ENCODE measurements around the gene C11orf86.

The C11orf86 gene

DNA sequence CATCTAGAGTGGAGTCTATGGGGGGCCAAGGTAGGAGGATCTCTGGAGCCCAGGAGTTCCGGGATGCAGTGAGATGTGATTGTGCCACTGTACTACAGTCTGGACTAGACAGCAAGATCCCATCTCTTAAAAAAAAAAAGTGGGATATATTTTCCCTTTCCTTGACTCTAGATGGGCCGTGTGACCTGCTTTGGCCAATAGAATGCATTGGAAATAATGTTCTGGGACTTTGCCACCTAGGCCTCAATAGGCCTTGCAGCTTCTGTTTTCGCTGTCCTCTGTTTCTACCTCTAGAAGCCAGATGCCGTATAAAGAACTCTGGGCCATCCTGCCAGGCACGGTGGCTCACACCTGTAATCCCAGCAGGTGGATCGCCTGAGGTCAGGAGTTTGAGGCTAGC, 3.6 kb downstream of the C11orf86 start:
- DNase-seq (ENCODE audit: low read depth in 2 of 2) = no peak
- TF ChIP-seq, protein P1, sequence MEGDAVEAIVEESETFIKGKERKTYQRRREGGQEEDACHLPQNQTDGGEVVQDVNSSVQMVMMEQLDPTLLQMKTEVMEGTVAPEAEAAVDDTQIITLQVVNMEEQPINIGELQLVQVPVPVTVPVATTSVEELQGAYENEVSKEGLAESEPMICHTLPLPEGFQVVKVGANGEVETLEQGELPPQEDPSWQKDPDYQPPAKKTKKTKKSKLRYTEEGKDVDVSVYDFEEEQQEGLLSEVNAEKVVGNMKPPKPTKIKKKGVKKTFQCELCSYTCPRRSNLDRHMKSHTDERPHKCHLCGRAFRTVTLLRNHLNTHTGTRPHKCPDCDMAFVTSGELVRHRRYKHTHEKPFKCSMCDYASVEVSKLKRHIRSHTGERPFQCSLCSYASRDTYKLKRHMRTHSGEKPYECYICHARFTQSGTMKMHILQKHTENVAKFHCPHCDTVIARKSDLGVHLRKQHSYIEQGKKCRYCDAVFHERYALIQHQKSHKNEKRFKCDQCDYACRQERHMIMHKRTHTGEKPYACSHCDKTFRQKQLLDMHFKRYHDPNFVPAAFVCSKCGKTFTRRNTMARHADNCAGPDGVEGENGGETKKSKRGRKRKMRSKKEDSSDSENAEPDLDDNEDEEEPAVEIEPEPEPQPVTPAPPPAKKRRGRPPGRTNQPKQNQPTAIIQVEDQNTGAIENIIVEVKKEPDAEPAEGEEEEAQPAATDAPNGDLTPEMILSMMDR (IDR thresholded peaks at IDR 0.05; ENCODE audit: low read depth, low read length) = no peak
- no peak overlapping the region for H3K4me3 ChIP-seq (replicated peaks in 1 of 2; ENCODE audit: low read depth in 2 of 2, low read length in 2 of 2)

DNA sequence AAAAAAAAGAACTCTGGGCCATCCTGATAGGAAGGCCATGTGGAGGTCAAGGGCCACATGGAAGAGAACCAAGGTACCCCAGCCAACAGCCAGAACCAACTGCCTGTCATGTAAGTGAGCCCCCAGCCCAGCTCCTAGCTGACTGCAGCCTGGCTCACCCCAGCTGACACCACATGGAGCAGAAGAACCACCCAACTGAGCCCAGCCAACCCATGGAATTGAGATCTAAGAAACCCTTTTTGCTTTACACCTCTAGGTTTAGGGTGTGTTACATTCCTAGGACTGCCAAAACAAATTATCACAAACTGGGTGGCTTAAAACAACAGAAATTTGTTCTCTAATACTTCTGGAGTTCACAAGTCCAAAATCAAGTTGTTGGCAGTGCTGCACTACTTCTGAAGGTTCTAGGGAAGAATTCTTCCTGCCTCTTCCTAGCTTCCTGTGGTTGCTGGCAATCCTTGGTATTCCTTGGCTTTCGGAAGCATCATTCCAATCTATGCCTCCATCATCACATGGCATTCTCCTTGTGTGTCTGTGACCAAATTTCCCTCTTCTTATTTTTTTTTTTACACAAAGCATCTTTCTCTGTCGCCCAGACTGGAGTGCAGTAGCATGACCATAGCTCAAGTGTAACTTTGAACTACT, 4.4 kb downstream of the C11orf86 start:
- H3K4me3 ChIP-seq (replicated peaks in 1 of 2; ENCODE audit: low read depth in 2 of 2, low read length in 2 of 2) = no peak overlapping the region
- TF ChIP-seq, protein P1 (IDR thresholded peaks at IDR 0.05; ENCODE audit: low read depth, low read length) = no peak
- DNase-seq (ENCODE audit: low read depth in 2 of 2) = peak in 1 of 2 donors; percentile 37

DNA sequence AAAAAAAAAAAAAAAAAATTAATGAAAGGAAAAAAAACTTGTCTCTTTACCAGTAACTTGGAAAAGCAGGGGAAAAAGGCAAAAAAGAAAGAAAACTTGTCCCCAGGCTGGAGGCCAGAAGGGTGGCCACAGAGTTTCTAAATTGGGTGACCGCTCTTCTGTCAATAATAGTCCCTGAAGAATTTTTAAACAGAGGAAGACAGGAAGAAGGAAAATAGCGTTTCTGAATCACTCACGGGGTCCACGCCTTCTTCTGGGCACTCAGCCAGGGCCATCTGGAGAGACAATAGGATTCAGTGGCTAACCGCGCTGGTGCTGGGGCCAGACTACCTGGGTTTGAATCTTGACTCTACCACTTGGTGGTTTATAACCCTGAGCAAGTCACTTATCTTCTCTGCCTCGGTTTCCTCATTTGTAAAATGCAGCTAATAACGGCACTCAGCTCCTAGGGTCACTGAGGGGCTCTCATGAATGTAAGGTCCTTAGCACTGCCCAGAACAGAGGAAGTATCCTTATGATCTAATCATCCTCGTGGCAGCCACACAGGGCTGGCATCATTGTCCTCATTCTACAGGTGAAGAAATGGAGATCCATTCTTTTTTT, 7.0 kb downstream of the C11orf86 start:
- TF ChIP-seq, protein P1 (IDR thresholded peaks at IDR 0.05; ENCODE audit: low read depth, low read length) = no peak
- DNase-seq (ENCODE audit: low read depth in 2 of 2) = peak; percentile 85 to 95
- no peak overlapping the region for H3K4me3 ChIP-seq (replicated peaks in 1 of 2; ENCODE audit: low read depth in 2 of 2, low read length in 2 of 2)

DNA sequence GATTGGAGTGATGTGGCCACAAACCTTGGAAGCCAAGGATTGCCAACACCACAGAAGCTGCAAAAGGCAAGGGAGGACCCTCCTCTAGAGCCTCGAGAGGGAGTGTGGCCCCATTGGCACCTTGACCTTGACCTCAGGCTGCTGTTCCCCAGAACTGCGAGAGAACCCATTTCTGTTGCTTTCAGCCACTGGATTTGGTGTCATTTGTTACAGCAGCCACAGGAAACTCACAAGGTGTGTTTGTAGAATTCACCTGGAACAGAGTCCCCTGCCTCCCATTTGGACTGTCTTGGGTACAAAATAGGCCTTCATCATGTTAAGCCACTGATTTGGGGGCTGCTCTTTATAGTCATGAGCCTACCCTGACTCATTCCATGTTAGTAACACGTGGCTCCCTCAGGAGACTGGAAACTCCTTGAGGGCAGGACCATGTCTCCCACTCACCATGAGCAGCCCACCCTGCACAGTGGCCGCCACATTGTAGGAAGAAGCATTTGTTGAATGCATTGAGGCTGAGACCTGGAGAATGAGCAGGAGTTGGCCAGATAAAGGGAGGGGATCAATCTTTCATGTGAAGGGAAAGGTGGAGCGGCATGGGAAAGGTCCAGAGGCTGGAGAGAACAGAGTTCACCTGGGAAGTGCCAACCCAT, 8.3 kb downstream of the C11orf86 start:
- no peak for DNase-seq (ENCODE audit: low read depth in 2 of 2)
- H3K4me3 ChIP-seq (replicated peaks in 1 of 2; ENCODE audit: low read depth in 2 of 2, low read length in 2 of 2) = no peak overlapping the region
- TF ChIP-seq, protein P1 (IDR thresholded peaks at IDR 0.05; ENCODE audit: low read depth, low read length) = no peak

DNA sequence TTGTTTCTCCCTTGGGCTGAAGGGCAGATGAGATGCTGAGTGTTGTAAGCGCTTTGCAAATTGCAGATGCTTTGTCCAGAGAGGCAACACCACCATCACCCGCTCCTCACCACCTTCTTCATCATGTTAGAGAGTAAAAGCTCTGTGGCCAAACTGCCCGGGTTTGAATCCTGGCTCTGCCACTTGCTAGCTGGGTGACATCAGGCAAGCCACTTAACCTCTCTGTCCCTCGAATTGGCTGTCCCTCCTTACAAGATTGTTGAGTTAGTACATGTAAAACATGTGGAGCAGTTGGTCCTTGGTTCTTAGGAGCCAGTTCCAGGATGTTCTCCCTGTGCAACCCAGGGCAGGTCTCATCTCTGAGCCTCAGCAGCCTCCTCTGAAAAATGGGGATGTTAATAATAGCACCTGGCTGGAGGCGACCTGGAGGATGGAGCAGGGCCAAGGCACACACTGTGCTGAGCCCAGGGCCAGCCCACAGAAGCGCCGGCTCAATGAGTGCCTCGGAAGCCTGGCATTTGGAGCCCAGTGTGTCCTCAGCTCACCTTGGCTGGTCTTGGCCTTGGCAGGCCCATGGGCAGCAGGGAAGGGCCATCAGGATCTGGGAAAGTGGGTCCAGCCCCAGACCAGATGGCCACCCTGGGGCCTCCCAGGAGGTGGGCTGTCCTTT, 10.5 kb downstream of the C11orf86 start:
- TF ChIP-seq, protein P1 (IDR thresholded peaks at IDR 0.05; ENCODE audit: low read depth, low read length) = no peak
- no peak overlapping the region for H3K4me3 ChIP-seq (replicated peaks in 1 of 2; ENCODE audit: low read depth in 2 of 2, low read length in 2 of 2)
- no peak for DNase-seq (ENCODE audit: low read depth in 2 of 2)

DNA sequence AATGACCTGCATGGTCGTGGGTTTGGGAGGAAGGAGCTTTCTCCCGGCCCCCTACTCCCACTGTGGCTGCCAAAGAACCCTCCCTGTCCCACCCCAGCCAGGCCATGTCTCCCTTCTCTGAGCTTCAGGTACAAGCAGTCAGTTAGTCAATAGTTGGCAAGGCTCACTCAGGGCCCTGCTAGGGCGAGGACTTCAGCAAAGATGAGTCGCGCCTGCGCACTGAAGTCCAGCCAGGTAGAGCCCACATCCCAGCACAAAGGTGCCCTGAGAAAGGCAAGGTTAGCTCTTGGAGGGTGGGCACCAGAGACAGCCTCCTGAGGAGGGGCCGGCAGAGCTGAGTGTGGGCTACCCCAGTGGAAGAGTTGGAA, 11.1 kb downstream of the C11orf86 start:
- no peak for DNase-seq (ENCODE audit: low read depth in 2 of 2)
- no peak overlapping the region for H3K4me3 ChIP-seq (replicated peaks in 1 of 2; ENCODE audit: low read depth in 2 of 2, low read length in 2 of 2)
- TF ChIP-seq, protein P1 (IDR thresholded peaks at IDR 0.05; ENCODE audit: low read depth, low read length) = no peak
